ENCODE data around the gene TMEM181. TPM values are rescaled to one million over a fixed set of nuclear protein-coding genes. Genes with fewer than 3 reads are reported as not detected.
A peak's percentile ranks its signal among the peaks of the same experiment; 100 is the strongest.
"Not testable (repeated sequence)": the region's sequence is repeated elsewhere in the genome, so short reads cannot be mapped to it uniquely, and the experiment has no call there.

TMEM181 gene
- polyA plus RNA-seq, 12 donors, result 16.1 to 24.3 (median 20.6) TPM; not detected in 1

DNA sequence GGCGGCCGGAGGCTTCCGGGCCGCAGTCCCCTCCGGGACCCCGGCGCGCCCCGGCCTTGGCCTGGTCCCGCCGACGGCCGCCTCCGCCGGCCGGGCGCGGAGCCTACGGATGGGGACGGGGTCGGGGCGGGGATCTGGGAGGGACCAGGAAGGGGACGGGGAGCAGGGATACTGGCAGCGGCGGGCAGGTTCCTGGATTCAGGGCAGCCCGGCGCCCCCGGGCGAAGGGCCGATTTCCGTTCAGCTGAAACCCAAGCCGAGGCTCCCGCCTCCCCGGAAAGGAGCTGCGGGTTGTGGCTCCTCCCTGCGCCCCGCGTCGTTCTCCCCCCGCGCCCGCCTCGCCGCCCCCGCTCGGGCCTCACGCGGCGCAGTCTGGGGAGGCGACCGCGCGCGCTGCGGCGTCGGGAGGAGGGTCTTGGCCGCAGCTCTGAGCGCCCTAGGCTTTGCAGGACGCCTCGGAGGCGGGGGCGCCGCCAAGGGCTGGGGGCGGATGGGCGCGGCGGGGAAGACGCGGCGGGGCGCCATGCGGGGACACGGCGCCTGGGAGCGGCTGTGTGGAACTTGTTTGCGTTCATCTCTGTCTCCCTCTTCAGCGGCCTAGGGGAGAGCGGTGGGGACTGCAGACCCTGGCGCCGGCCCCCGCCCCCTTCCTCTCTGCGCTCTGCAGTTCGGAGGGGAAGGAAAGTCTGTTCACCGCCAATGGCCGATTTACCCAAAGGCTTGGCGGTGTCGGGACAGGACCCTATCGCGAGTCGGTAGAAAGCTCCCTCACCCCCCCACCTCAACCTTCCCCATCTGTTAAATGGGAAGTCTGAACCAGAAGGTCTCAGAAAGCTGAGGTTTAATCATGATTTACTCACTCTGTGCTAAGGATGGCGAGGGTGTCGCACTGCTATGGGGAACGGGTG lies 22.7 kb upstream of the TMEM181 start:
- DNase-seq, result no peak

DNA sequence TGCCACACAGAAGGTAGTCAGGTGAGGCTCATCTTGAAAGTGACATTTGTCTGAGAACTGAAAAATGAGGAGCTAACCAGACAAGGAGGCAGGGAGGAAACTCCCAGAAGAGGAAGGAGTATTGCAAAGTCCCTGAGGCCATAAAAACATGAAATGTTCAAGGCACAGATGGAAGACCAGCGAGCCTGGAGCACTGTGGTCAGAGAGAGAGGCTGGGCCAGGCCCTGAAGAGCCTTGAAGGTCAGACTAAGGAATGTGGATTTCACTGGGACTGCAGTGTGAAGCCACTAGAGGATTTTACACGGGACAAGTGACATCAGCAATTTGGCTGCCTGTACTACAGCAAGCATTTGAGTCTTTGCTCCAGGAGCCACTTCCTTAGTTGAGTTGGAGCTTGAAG lies 21.1 kb upstream of the TMEM181 start:
- no peak for DNase-seq

DNA sequence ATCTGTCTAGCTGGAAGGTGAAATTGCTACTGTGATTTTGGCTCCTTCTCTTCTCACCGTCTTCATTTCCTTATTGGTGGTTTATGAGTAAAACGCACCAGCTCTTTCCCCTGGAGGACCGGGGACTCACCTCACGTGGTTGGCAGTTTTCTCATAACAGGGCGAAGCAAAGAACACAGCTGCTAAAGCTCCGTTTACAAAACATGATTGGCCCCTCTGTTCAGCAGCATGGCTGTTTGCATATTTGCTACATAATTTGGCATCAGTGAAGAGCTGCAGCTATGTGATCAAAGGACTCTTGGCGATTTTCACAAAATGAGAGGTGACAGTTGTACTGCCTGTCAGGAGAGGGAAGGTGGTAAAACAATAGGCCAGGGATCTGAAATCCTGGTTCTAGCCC lies 20.5 kb upstream of the TMEM181 start:
- DNase-seq, result no peak

DNA sequence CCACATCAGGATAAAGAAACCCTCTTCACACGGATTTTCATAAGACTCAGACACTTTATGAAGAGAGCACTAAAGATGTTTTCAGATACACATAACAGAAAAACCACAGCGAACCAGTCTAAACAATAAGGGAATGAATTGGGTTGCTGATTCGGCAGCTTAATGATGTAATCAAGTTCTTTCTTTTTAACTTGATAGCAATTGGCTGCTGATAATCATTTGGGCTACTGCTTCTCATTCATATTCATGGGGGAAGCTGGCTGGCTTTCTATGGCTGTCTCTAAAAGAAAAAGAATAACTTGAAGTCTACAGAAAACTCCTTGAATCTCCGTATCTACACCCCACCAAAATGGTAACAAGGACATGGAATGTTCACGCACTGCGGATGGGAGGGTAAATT lies 20.0 kb upstream of the TMEM181 start:
- no peak for DNase-seq

DNA sequence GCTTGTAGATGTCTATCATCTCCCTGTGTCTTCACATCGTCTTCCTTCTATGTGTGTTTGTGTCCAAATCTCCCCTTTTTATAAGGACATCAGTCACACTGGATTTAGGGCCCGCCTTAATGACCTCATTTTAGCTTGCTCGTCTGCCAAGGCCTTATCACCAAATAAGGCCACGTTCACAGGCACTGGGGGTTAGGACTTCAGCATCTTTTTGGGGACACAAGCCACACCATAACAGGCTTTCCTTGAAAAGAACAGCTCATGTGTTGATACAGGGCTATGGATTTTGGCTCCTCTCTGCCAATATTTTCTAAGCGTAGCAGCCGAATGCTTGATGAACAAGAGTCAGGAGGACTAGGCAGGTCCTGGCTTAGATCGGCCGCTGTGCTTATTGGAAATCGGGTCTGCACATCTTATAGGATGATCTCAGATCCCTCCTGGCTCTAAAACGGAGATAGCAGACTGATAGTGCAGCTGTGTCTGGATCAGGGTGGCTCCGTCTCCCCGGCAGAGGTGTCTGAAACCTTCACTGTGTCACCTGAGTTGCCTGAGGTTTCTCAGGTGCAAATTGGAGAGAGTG lies 16.2 kb upstream of the TMEM181 start:
- DNase-seq, result no peak

DNA sequence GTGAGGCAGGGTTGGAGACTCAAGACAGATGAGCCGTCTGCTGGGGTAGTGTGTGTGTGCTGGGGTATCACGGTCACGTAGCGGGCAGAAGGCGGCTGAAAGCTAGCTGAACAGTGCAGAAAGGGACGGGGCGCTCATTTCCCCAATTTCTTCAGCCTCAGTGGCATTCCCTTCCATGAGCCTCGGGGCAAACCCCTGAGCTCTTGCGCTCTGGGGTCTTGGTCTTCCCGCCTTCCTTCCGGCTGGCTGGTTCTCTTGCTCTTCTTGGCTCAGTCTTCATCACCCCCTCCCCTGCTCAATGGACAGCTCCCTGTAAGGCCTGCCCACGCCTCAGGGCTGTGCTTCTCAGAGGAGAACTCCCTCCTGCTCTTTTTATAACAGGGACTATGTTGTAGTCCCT lies 15.5 kb upstream of the TMEM181 start:
- DNase-seq, result no peak

DNA sequence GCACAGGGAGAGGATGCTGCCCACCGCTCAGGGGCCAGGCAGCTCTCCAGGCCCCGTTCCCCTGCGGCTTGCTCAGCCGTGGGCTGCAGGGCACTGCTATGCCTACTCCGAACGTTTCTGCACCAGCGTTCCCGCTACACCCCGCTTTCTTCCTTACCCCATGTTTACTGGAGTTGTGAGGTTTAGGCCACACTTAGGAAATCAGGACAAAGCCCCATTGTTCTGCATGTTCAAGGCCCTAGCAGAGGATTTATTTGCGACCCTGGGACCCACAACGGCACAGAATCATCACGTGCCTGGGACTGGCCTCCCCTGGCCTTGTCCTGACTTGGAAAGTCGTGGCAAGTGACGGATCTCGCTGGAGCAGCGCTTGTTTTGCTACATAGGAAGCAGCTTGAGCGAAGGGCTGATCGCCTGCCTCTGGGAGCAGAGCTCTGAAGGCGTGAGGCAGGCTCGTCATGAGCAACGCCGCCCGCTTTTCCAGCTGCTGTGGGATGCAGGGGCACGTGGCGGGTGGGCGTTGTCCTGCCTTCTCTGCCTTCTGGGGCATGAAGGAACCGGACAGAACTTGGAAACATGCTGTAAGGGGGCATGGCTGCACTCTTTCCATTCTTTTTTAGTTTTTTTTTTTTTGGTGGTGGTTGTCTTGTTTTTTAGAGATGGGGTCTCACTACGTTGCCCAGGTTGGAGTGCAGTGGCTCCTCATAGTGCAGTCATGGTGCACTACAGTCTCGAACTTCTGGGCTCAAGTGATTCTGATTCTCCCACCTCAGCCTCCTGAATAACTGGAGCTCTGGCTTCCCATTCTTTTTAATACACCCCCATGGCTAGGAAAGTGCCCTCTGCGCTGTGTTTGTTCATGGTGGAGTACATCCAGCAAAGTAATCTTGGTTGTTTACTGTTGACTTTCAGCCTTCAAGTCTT lies 14.6 kb upstream of the TMEM181 start:
- no peak for DNase-seq

DNA sequence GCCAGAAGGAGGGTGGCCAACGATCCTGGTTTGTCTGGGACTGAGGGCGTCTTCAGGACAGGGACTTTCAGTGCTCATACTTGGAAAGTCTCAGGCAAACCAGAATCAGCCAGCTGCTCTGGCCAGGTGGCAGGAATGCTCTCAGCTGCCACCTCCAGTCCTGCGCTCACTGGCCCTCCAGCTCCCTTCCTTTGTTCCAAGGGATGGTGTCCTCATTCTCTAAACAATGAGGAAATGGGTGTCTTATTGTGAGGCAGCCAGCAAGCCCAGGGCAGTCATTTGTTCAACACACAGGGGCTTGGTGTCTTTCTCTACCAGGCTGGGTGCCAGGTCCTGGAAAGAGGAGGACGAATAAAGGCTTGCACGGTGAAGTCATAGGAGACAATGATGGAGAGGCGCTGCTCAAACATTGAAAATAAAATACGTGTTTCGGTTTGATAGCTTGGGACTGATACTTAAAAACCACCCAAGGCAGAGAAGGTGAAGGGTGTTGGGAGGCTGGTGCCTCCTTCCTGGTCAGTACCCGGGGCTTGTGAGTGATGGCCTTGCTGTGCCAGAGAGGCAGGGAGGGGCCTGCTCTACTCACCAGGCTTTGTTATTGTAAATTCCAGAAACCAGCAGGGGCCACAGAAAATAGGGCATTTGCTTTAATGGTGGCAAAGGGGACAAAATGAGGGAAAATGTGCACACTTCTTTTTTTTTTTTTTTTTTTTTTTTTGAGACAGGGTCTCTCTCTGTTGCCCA lies 11.3 kb upstream of the TMEM181 start:
- no peak for DNase-seq

DNA sequence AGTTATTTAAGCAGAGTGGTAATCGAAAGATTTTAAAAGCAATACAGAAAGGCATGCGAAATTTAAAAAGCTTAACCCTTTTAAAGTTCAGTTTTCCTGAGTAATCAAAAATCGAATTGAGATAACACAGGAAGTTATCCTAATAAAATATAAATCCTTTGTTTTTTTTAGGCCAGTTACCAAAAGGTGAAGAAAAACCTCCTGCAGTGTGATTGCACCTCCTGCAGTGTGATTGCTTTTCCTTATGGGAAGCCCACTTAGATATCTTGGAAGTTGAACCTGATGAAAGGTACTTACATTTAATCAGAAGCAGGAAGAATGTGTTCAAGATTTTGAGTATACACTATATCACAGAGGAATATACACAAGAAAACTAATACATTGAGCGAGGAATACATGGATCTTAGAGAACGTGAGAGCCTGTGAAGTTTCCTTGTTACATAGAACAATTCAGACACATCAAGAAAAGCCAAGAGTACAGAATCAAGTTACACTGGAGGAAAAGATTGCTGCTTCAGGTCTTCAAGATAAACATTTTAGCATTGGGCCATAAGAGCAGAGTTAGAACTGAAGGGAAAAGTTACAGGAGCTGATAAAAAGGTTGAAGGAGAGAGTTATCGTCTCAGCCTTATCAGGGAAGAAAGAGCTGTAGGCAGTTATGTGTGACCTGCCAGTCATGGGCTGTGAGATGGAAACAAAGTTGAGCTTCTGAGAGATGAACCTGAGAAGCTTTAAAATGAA lies 7.7 kb upstream of the TMEM181 start:
- DNase-seq, result no peak

DNA sequence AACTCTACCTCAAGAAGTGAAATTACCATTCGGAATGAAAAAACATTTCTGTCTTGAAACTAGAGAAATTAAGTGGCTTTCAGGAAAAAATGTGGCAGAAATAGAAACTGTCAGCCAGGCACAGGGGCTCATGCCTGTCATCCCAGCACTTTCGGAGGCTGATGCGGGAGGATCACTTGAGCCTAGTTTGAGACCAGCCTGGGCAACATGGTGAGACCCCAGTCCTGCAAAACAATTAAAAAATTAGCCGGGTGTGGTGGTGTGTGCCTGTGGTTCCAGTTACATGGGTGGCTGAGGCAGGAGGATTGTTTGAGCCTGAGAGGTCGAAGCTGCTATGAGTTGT lies 7.1 kb upstream of the TMEM181 start:
- DNase-seq, result no peak

DNA sequence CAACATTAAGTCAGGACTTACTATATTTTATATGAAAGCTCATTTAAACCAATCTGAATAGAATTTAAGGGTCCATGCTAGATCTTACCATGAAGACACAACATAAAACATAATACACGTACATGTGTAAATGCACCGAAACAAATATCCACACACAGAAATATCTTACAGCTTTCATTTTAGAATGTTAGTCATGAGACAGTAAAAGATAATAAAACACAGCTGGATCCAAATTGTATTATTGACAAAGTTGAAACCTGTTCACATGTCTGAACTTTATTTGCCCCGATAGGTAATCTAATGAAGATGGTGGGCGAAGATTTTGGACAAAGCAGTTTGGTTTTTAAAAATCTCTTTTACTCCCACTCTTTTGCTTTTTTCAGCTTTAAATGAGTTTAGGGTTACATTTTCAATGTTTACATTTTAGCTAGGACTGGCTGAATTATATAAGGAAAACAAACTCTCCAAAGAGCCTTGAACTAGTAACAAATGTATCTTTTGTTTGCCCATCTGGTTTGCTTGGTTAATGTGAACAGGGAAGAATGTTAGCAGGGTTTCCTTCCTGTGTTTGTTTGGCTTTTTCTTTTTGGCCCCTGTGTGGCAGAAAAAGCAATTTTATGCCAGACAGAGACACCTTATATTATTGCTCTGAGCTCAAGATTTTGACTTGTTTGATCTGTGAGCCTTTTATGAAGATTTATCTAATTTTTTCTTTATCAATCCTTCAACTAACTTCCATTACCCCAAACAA lies 5.1 kb upstream of the TMEM181 start:
- DNase-seq, result no peak

DNA sequence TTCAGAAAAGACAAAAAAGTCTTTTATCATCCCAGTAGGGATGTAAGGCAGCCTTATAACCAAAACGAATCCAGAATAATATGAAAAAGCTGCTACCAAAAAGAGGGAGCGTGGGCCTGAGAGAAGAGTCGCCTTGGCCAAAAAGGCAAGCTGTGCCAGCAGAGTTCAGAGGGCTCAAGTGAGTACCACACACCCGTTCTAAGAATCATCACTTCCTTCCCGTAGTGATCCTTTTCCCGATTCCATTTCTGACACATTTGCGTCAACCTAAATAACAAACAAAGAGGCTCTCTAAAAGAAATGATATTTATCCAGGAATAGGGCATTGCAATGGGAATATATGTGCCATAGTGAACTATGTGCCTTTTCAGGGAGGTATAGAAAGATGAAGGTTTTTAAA lies 3.8 kb upstream of the TMEM181 start:
- DNase-seq, result no peak

DNA sequence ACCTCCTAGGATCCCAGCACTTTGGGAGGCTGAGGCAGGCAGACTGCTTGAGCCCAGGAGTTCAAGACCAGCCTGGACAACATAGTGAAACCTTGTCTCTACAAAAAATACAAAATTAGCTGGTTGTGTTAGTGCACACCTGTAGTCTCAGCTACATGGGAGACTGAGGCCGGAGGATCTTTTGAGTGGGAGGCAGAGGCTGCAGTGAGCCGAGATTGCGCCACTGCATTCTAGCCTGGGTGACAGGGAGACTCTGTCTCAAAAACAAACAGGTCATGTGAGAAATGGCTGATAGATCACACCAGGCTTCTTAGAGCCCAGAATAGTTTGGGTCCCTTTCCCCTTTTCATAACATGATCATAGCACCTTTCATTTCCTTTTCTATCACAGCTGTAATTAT lies 2.8 kb upstream of the TMEM181 start:
- not testable (repeated sequence) for DNase-seq

DNA sequence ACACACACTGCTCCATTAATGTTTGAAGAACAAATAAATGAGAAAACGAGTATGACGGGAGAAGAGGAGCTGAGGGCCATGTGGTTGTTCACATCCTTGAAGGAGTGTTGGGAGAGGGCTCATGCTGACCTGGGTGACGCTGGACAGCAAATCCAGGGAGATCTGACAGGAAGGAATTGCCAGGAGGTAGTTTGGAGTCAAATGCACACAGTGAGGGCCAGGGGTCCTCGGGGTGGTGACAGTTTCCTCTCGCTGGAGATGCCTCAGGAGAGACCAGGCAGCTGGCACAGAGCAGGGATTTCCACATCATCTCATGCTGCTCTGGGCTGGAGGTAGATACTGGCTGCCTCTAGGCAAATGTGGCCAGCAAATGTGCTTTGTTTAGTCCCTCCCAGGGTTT lies 2.0 kb upstream of the TMEM181 start:
- DNase-seq, result no peak

DNA sequence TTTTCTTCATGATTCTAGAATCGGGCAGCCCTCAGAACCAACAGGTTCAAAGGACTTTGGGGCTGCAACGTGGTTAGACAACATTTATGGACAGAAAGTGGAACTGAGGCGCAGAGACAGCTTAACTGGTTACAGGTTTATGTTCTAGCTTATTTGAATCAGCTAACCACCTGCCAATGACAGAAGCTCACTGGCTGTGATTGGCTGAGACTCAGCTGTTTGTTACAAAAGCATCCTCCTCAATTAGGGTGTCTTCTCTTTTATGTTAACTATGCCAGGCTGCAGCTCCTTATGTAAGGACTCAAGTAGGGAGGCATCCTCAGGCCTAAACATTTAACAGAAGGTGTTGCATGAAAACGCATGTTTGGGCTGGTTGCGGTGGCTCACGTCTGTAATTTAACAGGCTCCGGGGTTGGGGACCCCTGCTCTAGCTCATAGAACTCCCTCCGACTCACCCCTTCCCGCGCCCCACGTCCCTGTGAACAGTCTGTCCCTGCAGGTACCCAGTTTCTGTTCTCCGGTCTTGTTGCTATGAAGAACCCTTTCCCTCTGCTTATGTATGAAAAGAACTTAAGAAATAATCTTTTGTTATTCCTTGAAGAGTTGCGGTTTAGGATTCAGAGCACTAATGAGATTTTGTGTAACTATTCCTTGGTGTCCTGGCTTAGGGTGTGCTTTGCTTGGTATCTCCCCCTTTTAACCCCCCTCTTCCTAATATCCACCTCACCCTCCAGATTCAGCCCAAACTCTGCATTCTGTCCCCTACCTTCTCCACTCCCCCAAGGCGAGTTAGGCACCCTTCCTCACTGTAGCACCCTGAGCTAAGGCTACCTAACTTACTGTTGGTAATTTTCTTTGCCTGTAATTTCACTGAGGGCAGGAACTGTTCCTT lies 1.2 kb upstream of the TMEM181 start:
- DNase-seq, result no peak

DNA sequence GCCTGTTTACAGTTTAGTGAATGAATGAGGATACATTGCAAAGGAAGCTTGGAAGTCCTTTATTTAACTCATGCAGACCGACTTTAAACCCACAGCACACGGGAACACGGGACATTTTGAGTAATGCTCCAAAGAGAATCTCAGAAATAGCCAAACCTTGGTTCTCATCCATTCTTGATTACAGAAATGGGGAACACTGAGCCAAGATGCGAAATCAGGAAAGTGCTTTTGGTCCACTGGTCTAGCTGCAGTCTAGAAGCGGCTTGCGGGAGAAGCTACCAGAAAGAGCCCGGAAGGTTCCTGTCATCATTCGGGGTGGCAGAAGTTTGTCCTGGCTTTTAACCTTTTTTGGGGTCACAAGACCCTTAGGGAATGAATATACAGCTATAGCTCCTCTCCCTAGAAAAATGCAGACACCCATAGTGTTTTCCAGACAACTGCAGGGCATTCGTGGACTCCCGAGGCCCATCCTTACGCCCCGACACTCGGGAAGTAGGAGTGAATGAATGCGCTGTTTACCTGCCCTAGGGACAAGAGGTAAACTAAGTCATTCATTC lies 475 bp upstream of the TMEM181 start:
- DNase-seq, result no peak

DNA sequence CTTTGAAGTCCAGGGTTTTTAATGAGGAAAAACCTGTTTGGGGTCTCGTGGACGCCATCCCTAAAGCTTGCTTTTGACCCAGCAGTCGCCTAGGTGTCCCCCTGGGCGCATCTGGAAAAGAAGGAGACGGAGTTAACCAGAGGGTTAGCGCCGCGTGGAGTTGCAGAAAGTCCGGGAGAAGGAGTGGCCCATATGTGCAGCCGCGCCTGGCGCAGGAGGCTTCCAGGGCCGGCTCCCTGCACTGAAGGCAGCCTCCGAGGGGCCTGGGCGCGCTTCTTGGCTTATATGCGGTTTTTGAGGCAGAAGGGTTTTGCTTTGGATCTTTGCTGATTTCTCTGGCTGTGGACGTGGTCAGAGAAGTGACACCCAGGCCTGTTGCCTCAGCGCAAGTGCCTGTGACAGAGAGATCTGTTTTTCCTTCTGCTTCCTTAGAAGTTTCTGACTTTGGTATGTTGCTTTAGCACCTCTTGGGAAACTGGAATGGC lies 987 bp downstream of the TMEM181 start:
- DNase-seq, result peak; percentile 21

DNA sequence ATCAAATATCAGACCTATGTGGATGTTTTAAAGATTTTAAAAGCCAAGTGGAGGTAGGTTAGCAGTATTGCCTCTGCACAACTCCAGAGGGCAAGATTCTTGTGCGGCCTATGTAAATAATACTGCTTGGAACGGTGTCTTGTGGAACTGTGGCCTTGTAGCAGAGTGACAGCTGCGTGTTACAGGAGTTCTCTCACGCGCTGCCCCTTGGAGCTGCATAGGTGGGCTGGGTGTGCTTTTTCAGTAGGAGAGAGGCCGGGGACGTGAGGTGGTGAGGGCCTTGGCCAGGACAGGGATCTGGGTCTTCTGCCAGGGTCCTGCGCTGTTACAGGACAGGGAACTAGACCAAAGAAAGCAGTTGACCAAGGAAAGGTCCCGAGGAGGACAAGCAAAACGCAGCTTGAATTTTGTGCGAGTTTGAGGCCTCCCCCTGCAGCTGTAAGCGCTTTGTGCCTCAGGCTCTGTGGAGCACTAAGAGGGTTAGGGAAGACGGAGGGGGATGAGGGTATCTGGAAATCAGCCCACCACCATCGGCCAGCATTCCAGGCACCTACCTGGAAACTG lies 1.5 kb downstream of the TMEM181 start:
- no peak for DNase-seq
